Endothelial cell of coronary artery (primary cell): Measurements from ENCODE around the gene CCDC74A. TPM values are rescaled to one million over a fixed set of nuclear protein-coding genes. Genes with fewer than 3 reads are reported as not detected.

Experiments used
- total RNA-seq: library from RNA; depleted of rRNA; stranded (reverse); fragments of >200 nt; gene quantifications from 2 replicates; pipeline ENCODE4 v1.2.3, GENCODE V29; 2014

Gene CCDC74A
- total RNA-seq: 1.6 and 2.1 TPM in 2 replicates

DNA sequence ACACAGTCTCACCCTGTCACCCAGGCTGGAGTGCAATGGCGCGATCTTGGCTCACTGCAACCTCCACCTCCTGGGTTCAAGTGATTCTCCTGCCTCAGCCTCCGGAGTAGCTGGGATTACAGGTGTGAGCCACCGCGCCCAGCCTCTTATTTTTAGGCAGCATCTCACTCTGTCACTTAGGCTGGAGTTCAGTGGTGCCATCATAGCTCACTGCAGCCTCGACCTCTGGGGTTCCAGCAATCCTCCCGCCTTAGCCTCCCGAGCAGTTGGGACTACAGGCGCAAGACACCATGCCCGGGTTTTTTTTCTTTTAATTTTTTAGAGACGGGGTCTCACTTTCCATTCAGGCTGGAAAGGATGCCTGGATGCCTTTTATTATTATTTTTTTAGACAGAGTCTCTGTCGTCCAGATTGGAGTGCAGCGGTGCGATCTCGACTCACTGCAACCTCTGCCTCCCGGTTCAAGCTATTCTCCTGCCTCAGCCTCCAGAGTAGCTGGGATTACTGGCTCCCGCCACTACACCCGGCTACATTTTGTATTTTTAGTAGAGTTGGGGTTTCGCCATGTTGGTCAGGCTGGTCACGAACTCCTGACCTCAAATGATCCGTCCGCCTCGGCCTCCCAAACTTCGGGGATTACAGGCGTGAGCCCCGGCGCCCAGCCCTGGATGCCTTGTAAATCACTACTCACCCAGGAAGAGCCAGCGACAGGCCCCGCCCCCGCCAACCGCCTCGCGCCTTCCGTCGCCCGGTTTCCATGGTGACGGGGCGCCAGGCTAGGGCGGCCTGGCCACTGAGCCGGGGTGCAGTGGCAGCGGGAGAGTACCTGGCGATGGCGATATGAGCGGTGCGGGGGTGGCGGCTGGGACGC is at the start of gene CCDC74A:
Gene CCDC74A (plus strand): TSS at position 758 of the 871 bp plus-strand sequence. CDS start 83 bp downstream, at position 841.

DNA sequence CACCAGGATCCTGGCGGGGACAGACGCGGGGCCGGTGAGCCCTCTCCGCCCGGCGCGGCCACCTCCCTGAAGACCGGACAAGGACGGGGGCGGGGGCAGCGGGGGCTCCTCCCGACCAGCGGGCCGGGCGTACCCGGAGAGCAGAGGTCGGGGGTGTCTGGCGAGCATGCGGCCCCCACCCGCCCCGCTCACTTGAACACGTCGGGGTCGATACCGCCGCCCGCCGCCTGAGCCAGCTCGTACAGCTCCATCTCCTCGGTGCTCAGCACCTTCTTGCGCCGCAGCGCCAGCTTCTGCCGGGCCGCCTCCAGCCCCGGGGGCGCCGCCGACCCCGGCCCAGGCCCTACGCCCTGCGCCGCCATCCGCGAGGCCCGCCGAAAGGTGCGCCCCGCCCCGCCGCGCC is 35.7 kb upstream of the CCDC74A start, which contains the start of gene MZT2A:
Gene MZT2A (minus strand): TSS at position 383 of the 403 bp plus-strand sequence. CDS start 21 bp downstream, at position 362.

Other genes starting within 250 kb of the CCDC74A start
- not detected in 2 replicates for gene RAB6D, start 163.7 kb upstream of the CCDC74A start, total RNA-seq
- not detected in 2 replicates for gene TUBA3D, start 51.8 kb upstream of the CCDC74A start, total RNA-seq
- gene MZT2A, start 35.5 kb upstream of the CCDC74A start, total RNA-seq: 83.2 and 90.4 TPM in 2 replicates